GM19455 (cell line): Measurements from ENCODE around the gene DYNLT5.
"Not testable (repeated sequence)": the region's sequence is repeated elsewhere in the genome, so short reads cannot be mapped to it uniquely, and the experiment has no call there.

Experiments used
- ATAC-seq: cut with Tn5 transposase; IDR thresholded peaks from one replicate; pipeline ENCODE4 v1.9.1; 2021; ENCODE audit not compliant: unreplicated experiment

The DYNLT5 gene

GRCh38 chr1:66788231-66788939 is 36.1 kb downstream of the DYNLT5 start:
- peak; percentile 61 for ATAC-seq

GRCh38 chr1:66791621-66792610 is 39.7 kb downstream of the DYNLT5 start:
- no peak for ATAC-seq

- not testable (repeated sequence) for ATAC-seq
These were observed 43.6 kb downstream of the DYNLT5 start for GRCh38 chr1:66795839-66796238.

- no peak for ATAC-seq
These were observed 57.0 kb downstream of the DYNLT5 start for GRCh38 chr1:66809245-66809644.

GRCh38 chr1:66809736-66810326 is 57.6 kb downstream of the DYNLT5 start:
- ATAC-seq: no peak

GRCh38 chr1:66824771-66825170 is 72.5 kb downstream of the DYNLT5 start:
- ATAC-seq: no peak
